DMS53 treated with DMSO at 0.1 percent for 48 hours (cell line): Measurements from ENCODE around the gene MDK.
"Not testable (repeated sequence)": the region's sequence is repeated elsewhere in the genome, so short reads cannot be mapped to it uniquely, and the experiment has no call there.

ENCODE experiments used
- DNase-seq: peaks from one replicate; lab custom pipeline; 2025; ENCODE audit not compliant: unreplicated experiment; lab: John Stamatoyannopoulos, UW

Gene MDK

DNA sequence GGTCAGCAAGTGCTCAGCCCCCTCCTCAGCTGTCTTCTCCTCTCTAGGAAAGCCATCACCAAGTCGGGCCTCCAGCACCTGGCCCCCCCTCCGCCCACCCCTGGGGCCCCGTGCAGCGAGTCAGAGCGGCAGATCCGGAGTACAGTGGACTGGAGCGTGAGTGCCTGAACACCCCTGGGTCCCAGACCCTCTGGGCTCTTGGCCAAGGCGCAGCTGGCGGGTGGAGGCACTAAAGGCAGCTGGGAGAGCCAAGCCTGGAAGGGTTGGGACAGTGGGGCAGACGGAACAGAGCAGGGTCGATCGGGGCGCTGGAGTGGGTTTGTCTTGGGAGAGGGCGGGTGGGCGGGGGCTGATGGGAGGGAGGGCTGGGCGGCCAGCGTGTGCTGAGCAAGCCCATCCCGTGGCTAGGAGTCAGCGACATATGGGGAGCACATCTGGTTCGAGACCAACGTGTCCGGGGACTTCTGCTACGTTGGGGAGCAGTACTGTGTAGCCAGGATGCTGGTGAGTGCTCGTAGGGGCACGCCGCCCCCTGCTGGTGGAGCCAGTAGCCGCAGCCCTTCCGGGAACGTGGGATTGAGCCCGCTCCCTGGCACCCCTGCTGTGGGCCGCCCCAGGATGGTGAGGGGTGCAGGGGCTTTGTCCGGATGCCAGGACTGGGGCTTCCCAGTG is 14.1 kb upstream of the MDK start:
- no peak for DNase-seq

DNA sequence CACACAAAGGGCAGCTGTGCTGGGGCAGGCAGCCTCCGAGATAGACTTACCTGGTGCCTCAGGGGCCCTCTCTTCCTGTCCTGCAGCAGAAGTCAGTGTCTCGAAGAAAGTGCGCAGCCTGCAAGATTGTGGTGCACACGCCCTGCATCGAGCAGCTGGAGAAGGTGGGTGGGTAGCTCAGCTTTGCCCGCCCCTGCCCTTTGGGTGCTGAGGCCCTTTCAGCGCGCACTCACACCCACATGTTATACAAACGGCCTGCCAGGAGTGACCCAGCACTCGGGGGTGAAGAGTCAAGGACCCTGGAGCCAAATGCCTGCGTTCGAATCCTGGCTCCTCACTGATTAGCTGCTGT is 13.6 kb upstream of the MDK start:
- no peak for DNase-seq

DNA sequence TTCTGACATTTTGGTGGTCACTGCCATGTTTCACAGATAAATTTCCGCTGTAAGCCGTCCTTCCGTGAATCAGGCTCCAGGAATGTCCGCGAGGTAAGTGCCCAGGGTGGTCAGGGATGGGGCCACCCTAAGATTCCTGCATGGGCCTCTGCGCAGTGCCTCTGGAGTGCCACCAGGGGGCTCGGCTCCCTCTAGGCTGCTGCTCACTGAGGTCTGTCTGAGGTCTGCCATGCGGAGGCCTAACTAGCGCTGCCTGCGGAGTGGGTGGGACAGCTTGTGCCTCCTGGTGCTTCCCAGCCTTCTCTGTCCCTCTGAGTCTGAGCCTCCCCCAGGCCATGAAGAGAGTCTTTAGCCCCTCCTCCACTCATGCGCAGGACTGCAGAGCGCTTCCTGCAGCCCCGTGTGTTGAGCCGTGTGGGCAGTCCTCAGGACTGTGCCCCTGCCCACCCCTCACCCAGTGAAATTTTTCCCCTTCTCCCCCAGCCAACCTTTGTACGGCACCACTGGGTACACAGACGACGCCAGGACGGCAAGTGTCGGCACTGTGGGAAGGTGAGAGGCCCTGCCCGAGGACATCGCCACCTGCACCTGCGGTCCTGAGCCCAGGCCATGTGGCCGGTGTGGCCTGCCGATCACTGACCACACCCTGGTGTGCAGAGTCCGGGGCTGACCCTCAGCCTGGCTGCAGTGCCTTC is 11.9 kb upstream of the MDK start:
- DNase-seq: peak; percentile 18

DNA sequence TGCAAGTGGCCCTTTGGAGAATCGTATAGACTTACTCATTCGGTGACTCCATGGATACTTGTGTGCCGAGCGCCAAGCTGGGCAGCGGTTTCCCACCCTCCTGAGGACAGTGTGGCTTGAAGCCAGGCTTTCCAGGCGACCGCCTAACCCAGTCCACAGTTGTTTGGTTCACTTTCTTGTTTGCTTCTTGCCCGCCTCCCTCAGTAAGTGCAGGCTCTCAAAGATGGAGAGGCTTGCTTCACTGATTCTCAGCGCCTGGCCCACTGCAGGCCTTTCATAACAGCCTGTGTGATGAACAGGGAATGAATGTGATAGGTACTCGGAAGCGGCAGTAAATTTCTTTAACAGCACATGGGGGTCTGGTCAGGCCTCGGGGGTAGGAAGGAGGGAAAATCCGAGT is 11.2 kb upstream of the MDK start:
- DNase-seq: no peak

DNA sequence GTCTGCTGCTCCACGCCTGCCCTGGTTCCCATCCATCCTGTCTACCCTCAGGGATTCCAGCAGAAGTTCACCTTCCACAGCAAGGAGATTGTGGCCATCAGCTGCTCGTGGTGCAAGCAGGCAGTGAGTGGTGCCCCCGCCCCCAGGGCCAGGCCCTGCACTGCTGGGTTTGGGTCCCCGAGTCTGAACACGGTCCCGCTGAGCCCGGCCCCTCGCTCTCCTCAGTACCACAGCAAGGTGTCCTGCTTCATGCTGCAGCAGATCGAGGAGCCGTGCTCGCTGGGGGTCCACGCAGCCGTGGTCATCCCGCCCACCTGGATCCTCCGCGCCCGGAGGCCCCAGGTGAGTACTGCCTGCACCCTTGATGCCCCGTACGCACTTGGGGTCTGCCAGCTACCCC is 10.2 kb upstream of the MDK start:
- not testable (repeated sequence) for DNase-seq

DNA sequence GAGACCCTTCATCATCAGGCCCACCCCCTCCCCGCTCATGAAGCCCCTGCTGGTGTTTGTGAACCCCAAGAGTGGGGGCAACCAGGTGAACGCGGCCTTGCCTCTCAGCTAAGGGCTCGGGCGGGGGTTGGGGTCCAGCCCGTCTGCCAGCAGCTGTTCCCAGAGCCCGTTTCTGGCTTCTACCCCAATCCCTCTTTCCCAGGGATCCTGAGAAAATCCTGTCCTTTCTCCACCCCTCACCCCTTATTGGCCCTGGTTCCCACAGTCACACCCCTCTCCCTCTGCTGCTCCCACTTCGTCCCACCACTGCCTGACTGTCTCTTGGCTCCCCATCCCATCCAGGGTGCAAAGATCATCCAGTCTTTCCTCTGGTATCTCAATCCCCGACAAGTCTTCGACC is 9.4 kb upstream of the MDK start:
- no peak for DNase-seq

DNA sequence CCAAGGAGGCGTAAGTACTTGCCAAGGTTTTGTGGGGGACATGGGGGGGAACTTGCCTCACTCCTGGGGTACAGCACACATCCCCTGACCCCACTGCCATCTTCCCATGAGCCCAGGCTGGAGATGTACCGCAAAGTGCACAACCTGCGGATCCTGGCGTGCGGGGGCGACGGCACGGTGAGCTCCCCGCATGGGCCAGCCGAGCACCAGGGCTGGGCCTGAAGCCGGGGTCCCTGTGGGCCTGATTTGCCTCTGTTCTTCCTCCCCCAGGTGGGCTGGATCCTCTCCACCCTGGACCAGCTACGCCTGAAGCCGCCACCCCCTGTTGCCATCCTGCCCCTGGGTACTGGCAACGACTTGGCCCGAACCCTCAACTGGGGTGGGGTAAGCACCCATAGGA is 9.0 kb upstream of the MDK start:
- not testable (repeated sequence) for DNase-seq

DNA sequence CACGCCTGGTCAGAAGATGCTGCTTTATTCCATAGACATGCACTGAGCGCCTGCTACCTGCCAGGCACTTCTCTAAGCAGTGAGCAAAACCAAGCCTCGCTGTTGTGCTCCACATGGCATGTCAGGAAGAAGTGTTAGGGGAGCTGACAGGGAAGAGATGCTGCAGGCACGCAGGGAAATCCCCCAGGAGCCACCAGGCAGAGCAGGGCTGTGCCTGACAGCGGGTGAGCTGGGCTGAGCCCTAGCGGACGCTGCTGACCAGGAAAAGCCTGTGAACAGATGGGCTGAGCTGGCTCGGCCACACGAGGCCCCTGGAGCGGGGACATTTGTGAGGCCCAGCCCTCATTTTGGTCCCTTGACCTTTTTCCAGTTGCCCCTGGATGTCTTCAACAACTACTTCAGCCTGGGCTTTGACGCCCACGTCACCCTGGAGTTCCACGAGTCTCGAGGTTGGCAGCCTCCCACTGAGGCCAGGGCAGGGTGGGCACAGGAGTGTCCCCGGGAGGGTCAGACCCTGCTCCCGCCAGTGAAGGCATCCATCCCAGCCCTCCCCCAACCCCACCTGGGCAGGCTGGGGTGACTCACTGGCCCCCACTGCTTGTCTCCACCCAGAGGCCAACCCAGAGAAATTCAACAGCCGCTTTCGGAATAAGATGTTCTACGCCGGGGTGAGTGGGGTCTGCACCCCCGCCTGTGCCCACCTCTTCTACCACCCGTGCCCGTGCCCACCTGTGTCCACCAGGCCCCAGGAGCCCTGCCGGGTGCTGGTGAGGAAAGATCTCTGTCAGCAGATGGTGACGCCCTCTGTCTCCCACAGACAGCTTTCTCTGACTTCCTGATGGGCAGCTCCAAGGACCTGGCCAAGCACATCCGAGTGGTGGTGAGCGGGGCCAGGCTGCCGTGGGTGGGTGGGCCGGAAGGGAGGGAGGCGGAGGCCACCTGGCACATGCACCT is 7.4 kb upstream of the MDK start:
- no peak for DNase-seq

DNA sequence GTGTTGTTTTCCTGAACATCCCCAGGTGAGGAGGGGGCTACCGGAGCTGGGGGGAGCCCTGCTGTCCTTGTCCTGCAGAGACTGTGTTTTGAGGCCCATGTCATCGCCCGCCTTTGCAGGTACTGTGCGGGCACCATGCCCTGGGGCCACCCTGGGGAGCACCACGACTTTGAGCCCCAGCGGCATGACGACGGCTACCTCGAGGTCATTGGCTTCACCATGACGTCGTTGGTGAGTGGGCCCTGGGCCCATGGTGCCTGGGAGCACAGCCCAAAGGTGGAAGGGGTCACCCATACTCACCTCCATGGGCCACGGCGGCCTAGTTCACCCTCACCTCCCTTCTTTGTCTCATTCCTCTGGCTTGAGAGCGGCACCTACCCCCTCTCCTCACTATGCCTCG is 6.7 kb upstream of the MDK start:
- DNase-seq: no peak

DNA sequence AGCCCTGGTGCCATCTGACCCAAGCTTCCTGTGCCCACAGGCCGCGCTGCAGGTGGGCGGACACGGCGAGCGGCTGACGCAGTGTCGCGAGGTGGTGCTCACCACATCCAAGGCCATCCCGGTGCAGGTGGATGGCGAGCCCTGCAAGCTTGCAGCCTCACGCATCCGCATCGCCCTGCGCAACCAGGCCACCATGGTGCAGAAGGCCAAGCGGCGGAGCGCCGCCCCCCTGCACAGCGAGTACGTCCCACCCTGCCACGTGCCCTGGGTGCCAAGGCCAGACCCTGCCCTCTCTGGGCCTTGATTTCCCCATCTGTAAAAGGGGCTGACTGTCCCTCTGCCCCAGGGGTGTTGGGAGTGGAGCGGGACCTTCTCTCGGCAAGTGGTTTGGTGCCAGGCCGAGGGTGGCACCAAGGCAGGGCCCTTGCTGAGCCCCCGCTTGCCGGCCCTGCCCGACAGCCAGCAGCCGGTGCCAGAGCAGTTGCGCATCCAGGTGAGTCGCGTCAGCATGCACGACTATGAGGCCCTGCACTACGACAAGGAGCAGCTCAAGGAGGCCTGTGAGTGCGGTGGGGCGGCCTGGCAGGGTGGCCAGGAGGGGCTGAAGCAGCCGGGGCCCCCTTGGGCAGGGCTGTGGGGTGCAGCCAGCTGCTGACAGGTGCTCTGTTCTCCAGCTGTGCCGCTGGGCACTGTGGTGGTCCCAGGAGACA is 5.9 kb upstream of the MDK start:
- no peak for DNase-seq

DNA sequence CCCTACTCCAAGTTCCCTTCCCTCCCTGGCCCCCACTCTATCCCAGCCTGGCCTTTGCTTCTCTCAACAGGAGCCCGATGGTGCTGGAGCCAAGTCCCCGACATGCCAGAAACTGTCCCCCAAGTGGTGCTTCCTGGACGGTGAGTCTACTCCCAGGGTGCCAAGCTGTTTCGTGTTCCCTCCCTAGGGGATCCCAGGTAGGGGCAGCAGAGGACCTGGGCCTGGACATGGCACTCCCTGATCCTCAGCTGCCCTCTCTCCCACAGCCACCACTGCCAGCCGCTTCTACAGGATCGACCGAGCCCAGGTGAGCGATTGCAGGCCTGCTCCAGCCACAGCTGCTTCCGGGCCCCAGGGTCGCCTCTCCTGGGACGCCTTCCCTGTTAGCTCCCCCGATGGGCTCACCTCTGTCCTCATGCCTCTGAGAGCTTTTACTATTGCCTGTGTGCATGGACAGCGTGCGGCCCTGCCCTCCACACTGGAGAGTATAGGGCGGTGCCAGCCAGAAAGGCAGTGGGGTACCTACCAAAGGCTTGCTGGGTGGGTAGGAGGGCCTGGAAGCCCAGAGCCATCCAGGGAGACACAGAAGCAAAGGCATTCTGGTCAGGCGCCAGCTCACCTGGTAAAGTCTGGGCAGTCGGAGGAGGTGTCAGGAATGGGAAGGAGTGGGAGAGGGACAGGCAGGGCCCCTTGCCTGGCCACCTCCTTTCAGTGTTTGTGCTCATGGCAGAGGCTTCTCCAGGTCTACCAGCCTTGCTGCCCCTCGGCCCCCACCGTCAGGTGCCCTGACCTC is 5.0 kb upstream of the MDK start:
- DNase-seq: no peak

DNA sequence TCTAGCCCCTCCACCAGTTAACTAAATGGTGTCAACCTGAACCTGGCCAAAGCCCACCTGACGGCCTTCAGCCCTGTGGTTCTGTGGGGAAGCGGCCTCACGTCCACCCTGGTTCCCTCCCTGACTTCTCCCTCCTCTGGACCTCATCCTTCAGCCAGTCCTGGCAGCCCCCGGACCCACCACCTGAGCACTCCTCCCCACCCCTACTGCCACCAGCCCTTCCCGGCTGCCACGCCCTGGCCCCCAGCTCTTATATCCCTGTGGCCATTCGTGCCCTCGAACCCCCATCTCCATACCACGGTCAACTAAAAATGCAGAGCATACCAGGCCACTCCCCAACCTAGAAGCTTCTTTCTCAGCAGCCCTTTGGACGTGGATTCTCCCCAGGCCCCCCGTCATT is 4.2 kb upstream of the MDK start:
- no peak for DNase-seq

DNA sequence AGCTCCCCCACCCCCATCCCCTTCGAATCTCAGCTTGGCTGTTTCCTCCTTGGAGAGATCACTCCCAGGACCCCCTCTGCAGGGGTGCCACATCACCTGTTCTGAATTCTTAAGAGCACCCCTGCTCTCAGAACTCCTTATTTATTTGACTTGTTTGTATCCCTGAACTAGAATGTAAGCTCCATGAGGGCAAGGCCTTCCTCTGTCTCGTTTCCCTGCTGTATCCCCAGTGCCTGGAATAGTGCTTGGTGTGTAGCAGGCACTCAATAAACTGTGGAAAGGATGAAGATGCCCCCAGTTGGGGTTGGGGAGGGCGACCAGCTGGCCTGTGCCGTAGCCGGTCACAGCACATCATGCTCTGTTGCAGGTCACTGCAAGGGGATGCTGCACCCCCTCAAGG is 3.6 kb upstream of the MDK start:
- DNase-seq: no peak

DNA sequence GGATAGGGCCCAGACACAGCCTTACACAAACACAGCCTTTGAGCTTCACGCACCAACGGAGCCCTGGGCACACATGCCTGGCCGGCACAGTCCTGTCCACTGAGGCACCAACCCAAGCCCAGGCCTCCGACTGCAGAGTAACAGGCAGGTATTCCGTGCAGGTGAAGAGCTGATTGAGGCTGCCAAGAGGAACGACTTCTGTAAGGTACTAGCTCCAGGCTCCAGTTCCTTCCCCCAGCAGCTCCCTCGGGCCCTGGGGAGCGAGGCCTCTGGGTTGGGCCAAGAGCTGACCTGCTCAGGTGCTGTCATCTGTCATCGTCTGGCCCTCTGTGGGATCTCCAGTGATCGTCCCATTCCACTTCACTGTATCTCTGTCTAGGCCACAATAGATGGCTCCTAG is 3.2 kb upstream of the MDK start:
- DNase-seq: no peak

DNA sequence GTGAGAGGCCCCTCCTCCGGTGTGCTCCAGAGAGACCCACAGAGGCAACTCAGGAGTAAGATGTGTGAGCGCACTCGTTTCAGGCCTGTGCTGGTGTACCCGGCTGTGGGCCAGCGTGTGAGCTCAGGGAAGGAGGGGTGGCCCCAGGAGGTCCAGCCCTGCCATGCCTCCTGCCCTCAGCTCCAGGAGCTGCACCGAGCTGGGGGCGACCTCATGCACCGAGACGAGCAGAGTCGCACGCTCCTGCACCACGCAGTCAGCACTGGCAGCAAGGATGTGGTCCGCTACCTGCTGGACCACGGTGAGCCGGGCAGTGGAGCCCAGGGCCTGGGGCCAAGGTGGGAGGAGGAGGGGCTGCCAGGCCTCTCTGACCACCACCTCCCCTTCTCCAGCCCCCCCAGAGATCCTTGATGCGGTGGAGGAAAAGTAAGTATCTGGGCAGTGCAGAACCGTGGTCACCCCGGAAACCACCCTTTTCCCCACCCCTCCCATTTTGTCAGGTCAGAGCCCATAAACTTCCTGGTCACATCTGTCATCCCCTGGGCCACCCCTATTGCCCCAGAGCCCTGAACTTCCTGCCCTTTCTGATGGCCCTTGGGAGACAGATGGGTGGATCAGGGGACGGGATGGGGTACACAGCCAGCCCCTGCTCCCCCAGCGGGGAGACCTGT is 2.5 kb upstream of the MDK start:
- DNase-seq: no peak

DNA sequence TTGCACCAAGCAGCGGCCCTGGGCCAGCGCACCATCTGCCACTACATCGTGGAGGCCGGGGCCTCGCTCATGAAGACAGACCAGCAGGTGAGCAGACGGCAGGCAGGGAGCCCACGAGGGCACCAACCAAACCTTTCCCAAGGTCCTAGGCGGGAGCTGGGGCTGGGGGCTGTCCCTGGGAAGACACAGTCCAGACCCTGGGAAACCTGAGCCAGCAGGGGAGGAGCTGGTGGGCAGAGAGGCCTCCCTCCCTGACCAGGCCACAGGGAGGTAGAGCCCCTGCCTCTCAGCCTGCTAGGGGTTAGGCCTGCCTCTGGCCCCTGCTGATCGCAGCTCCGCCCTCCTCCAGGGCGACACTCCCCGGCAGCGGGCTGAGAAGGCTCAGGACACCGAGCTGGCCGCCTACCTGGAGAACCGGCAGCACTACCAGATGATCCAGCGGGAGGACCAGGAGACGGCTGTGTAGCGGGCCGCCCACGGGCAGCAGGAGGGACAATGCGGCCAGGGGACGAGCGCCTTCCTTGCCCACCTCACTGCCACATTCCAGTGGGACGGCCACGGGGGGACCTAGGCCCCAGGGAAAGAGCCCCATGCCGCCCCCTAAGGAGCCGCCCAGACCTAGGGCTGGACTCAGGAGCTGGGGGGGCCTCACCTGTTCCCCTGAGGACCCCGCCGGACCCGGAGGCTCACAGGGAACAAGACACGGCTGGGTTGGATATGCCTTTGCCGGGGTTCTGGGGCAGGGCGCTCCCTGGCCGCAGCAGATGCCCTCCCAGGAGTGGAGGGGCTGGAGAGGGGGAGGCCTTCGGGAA is 1.8 kb upstream of the MDK start:
- DNase-seq: peak; percentile 22

DNA sequence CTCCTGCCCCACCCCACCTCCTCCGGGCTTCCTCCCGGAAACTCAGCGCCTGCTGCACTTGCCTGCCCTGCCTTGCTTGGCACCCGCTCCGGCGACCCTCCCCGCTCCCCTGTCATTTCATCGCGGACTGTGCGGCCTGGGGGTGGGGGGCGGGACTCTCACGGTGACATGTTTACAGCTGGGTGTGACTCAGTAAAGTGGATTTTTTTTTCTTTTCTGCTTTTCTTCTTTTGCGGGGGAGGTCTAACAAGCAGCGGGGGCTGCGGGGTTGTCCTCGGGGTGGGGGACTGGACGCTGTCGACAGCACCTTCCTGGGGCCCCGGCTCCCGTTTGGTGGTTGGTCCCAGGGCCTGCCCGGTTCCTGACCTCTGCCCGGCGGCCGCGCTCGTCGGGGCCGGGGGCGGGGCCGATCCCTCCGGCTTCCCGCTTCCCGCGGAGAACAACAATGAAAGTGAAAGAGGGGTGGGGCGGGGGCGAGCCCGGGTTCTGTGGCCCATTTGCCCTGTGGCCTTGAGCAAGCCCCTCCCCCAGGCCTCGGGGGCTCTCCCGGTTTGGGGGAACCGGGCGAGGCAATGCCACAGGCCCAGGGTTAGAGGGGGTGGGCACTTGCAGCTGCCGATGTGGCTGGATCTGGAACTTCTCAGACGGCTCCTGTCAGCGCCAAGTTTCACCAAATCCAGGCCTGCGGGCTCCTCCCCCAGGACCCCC is 975 bp upstream of the MDK start:
- no peak for DNase-seq

DNA sequence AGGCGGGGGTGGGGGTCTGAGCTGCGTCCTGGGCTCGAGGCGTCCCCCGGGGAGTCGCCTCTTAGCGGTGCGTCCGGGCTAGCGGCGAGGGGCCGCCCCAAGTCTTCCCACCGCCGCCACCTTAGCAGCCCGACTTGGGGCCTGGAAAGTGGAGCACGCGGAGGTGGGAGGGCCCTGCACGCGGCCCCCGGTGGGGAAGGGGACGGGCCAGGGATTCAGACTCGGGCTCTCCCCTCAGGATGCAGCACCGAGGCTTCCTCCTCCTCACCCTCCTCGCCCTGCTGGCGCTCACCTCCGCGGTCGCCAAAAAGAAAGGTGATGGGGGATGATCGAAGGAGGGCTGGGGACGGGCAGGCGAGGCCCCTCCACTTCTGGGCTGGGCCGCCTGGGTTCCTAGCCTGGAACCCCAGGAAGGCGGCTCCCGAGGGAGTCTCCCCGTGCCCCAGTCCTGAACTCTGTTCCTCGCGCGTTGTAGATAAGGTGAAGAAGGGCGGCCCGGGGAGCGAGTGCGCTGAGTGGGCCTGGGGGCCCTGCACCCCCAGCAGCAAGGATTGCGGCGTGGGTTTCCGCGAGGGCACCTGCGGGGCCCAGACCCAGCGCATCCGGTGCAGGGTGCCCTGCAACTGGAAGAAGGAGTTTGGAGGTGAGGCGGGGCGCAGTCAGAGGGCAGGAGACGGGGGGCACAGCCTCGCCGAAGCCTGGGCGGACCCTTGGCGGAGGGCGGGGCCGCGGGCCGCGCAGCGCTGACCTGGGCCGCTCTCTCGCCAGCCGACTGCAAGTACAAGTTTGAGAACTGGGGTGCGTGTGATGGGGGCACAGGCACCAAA is 563 bp downstream of the MDK start:
- no peak for DNase-seq
